H9 (cell line): ENCODE results near the gene EIF2S2. TPM values are rescaled to one million over a fixed set of nuclear protein-coding genes. Genes with fewer than 3 reads are reported as not detected.

Experiments used
- DNase-seq: peaks from one replicate; pipeline ENCODE4 v3.0.0-alpha.2; 2017
- H2AFZ ChIP-seq: one replicate; pipeline ENCODE4 v1.6.1; 2013; ENCODE audit warnings: mild to moderate bottlenecking, low read length, control low read depth, moderate library complexity
- H2AK5ac ChIP-seq: 2 replicates; pipeline ENCODE4 v1.6.1; 2013; ENCODE audit warnings: low read length, control low read depth, mixed read lengths; ENCODE audit not compliant: insufficient read length
- H2BK120ac ChIP-seq: one replicate; pipeline ENCODE4 v1.6.1; 2013; ENCODE audit warnings: low read depth, mild to moderate bottlenecking, low read length, control low read depth, inconsistent platforms; ENCODE audit not compliant: poor library complexity, severe bottlenecking
- H2BK12ac ChIP-seq: 2 replicates; pipeline ENCODE4 v1.6.1; 2013; ENCODE audit warnings: low read length, control low read depth, mixed read lengths, low read depth; ENCODE audit not compliant: insufficient read length
- H2BK15ac ChIP-seq: 2 replicates; pipeline ENCODE4 v1.6.1; 2013; ENCODE audit warnings: low read depth, low read length, control low read depth
- H2BK20ac ChIP-seq: one replicate; pipeline ENCODE4 v1.6.1; 2013; ENCODE audit warnings: low read depth, mild to moderate bottlenecking, low read length, control low read depth, inconsistent platforms; ENCODE audit not compliant: poor library complexity, severe bottlenecking
- H2BK5ac ChIP-seq: 2 replicates; pipeline ENCODE4 v1.6.1; 2013; ENCODE audit warnings: low read length, control low read depth, mixed read lengths; ENCODE audit not compliant: insufficient read length
- H3K14ac ChIP-seq: 2 replicates; pipeline ENCODE4 v1.6.1; 2013; ENCODE audit warnings: low read length, control low read depth; ENCODE audit not compliant: insufficient read depth
- H3K18ac ChIP-seq: 2 replicates; pipeline ENCODE4 v1.6.1; 2013; ENCODE audit warnings: low read depth, mild to moderate bottlenecking, mixed read lengths, low read length, control low read depth; ENCODE audit not compliant: insufficient read length
- H3K23ac ChIP-seq: 2 replicates; pipeline ENCODE4 v1.6.1; 2013; ENCODE audit warnings: low read length, control low read depth, mixed read lengths, low read depth; ENCODE audit not compliant: insufficient read length
- H3K23me2 ChIP-seq: 2 replicates; pipeline ENCODE4 v1.6.1; 2013; ENCODE audit warnings: low read depth, mild to moderate bottlenecking, mixed read lengths, low read length, control low read depth; ENCODE audit not compliant: insufficient read length, poor library complexity, severe bottlenecking
- H3K27ac ChIP-seq: 2 replicates; pipeline ENCODE4 v1.5.1; 2013; ENCODE audit warnings: low read length, control low read depth, mixed read lengths, low read depth; ENCODE audit not compliant: insufficient read length
- H3K27me3 ChIP-seq: 2 replicates; pipeline ENCODE4 v1.6.1; 2013; ENCODE audit warnings: low read length, control low read depth, inconsistent platforms; ENCODE audit not compliant: insufficient read depth
- H3K4ac ChIP-seq: 2 replicates; pipeline ENCODE4 v1.6.1; 2013; ENCODE audit warnings: low read depth, mild to moderate bottlenecking, control low read depth, inconsistent platforms, low read length, moderate library complexity
- H3K4me1 ChIP-seq: 2 replicates; pipeline ENCODE4 v1.6.1; 2013; ENCODE audit warnings: low read length, control low read depth, inconsistent platforms; ENCODE audit not compliant: insufficient read depth
- H3K4me2 ChIP-seq: 2 replicates; pipeline ENCODE4 v1.6.1; 2013; ENCODE audit warnings: low read length, control low read depth, mixed read lengths; ENCODE audit not compliant: insufficient read length, insufficient read depth
- H3K56ac ChIP-seq: 2 replicates; pipeline ENCODE4 v1.6.1; 2013; ENCODE audit warnings: low read depth, mild to moderate bottlenecking, mixed read lengths, low read length, control low read depth; ENCODE audit not compliant: insufficient read length
- H3K79me1 ChIP-seq: 2 replicates; pipeline ENCODE4 v1.6.1; 2013; ENCODE audit warnings: low read depth, mild to moderate bottlenecking, moderate library complexity, low read length, control low read depth, inconsistent platforms; ENCODE audit not compliant: insufficient read depth, poor library complexity, severe bottlenecking
- H3K79me2 ChIP-seq: 2 replicates; pipeline ENCODE4 v1.6.1; 2013; ENCODE audit warnings: low read length, control low read depth, inconsistent platforms; ENCODE audit not compliant: insufficient read depth
- H3K9ac ChIP-seq: 2 replicates; pipeline ENCODE4 v1.6.1; 2013; ENCODE audit warnings: low read length, control low read depth, mixed read lengths; ENCODE audit not compliant: insufficient read length; ENCODE audit errors: extremely low read depth
- H3K9me3 ChIP-seq: one replicate; pipeline ENCODE4 v1.6.1; 2013; ENCODE audit warnings: low read depth, low read length, inconsistent platforms; ENCODE audit not compliant: control insufficient read depth
- H3T11ph ChIP-seq: one replicate; pipeline ENCODE4 v1.6.1; 2013; ENCODE audit warnings: mild to moderate bottlenecking, low read length, control low read depth, inconsistent platforms
- H4K20me1 ChIP-seq: one replicate; pipeline ENCODE4 v1.6.1; 2013; ENCODE audit not compliant: control insufficient read depth, insufficient read length, insufficient read depth
- H4K5ac ChIP-seq: 2 replicates; pipeline ENCODE4 v1.6.1; 2013; ENCODE audit warnings: low read depth, mild to moderate bottlenecking, mixed read lengths, low read length, control low read depth; ENCODE audit not compliant: insufficient read length
- H4K8ac ChIP-seq: replicated peaks from 2 replicates; pipeline ENCODE4 v1.6.1; 2013; ENCODE audit warnings: low read length, control low read depth, mixed read lengths, low read depth; ENCODE audit not compliant: insufficient read length
- H4K91ac ChIP-seq: 2 replicates; pipeline ENCODE4 v1.6.1; 2013; ENCODE audit warnings: low read depth, mild to moderate bottlenecking, moderate library complexity, mixed read lengths, low read length, control low read depth; ENCODE audit not compliant: insufficient read length
- H3K27ac Mint-ChIP-seq, 3 experiments: 2 replicates in 2 of 3; 3 replicates in 1 of 3; pipeline ENCODE4 v1.8.0; 2020 to 2021; ENCODE audit warnings: mixed read lengths in 3 of 3, mild to moderate bottlenecking in 1 of 3, moderate library complexity in 1 of 3
- H3K27me3 Mint-ChIP-seq: 2 replicates; pipeline ENCODE4 v1.8.0; 2021; ENCODE audit warnings: low read depth, mild to moderate bottlenecking, moderate library complexity, mixed read lengths
- H3K36me3 Mint-ChIP-seq, 3 experiments: 2 replicates in 2 of 3; 3 replicates in 1 of 3; pipeline ENCODE4 v1.8.0; 2020 to 2021; ENCODE audit warnings: low read depth in 3 of 3, mixed read lengths in 3 of 3; ENCODE audit not compliant: insufficient read depth in 1 of 3
- H3K4me1 Mint-ChIP-seq, 2 experiments: 2 replicates each; pipeline ENCODE4 v1.8.0; 2020; ENCODE audit warnings: mixed read lengths in 2 of 2
- H3K4me3 Mint-ChIP-seq, 2 experiments: 2 replicates in 1 of 2; 3 replicates in 1 of 2; pipeline ENCODE4 v1.8.0; 2020 to 2021; ENCODE audit warnings: mild to moderate bottlenecking in 2 of 2, mixed read lengths in 2 of 2, moderate library complexity in 1 of 2
- H3K9me3 Mint-ChIP-seq, 2 experiments: 2 replicates in 1 of 2; 3 replicates in 1 of 2; pipeline ENCODE4 v1.8.0; 2020; ENCODE audit warnings: mild to moderate bottlenecking in 2 of 2, mixed read lengths in 2 of 2, moderate library complexity in 1 of 2
- WGBS: extraction: QIAGEN DNeasy Blood & Tissue Kit; methylation state at CpG from one replicate; pipeline ENCODE4 v1.1.7; 2013; ENCODE audit warnings: missing lambda C conversion rate, low lambda C conversion rate, mixed read lengths; ENCODE audit not compliant: insufficient read length; ENCODE audit errors: extremely low coverage; 5-methylcytosine and 5-hydroxymethylcytosine counted together
- total RNA-seq: library from RNA; stranded (reverse); gene quantifications from 2 replicates; pipeline ENCODE4 v1.2.1, GENCODE V29; 2021
- TF ChIP-seq, protein P1 (sequence below): fragments of 200-600 bp; sonication (generic); conservative IDR thresholded peaks from 3 replicates; pipeline ENCODE4 v1.8.0; 2021; ENCODE audit warnings: antibody characterized with exemption, mild to moderate bottlenecking

The EIF2S2 gene
- total RNA-seq, 1 experiment from 2014 or later, result 188 TPM

DNA sequence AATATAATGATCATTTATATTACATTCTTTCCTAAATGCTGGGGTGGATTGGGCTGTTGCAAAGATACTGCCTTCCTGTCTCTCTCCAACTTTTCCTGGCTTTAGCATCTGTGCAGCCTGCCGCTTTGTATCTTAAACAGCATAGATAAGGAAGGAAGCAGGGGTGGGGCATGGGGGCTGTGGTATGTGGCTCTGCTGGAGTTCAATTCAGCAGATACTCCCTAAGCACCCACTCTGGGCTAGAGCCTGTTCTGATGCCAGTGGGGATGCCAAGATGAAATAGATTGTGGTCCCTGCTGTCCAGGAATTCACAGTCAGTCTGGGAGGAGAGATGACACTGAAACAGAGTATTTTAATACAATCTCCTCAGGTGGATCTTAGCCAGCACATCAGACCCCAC is 56.8 kb downstream of the EIF2S2 start:
- Mint-ChIP-seq H3K4me1 (peaks cover 6 to 16% of the 10 kb centered on the region in 2 experiments; a peak in 3 of 4 replicates), H3K36me3 (no peaks in the 10 kb centered on the region; a peak in 1 of 7 replicates), H3K27me3 (no peaks in the 10 kb centered on the region), H3K4me3 (no peak overlapping the region), H3K27ac (no peak overlapping the region; a peak in 1 of 7 replicates), H3K9me3 (no peaks in the 10 kb centered on the region)
- Histone ChIP-seq H3K79me2 (no peaks in the 10 kb centered on the region; the same call in 1 of the 2 replicates), H3K23me2 (no peaks in the 10 kb centered on the region), H2AFZ (no peak overlapping the region), H2BK5ac (no peak overlapping the region), H2BK15ac (no peak overlapping the region), H4K8ac (no peak overlapping the region), H3K14ac (no peak overlapping the region), H2BK20ac (no peak overlapping the region), H2BK120ac (no peak overlapping the region), H3K27me3 (no peaks in the 10 kb centered on the region), H2AK5ac (no peak overlapping the region), H2BK12ac (no peak overlapping the region), H3K79me1 (no peaks in the 10 kb centered on the region), H3K9ac (no peak overlapping the region), H3K9me3 (no peaks in the 10 kb centered on the region), H4K91ac (no peak overlapping the region), H3K4me1 (no peaks in the 10 kb centered on the region), H3T11ph (no peak overlapping the region), H3K56ac (no peak overlapping the region), H3K4me2 (no peak overlapping the region), H3K23ac (no peak overlapping the region), H3K27ac (no peak overlapping the region), H4K20me1 (no peaks in the 10 kb centered on the region), H4K5ac (no peak overlapping the region), H3K4ac (no peak overlapping the region), H3K18ac (no peak overlapping the region)
- TF ChIP-seq, protein P1, sequence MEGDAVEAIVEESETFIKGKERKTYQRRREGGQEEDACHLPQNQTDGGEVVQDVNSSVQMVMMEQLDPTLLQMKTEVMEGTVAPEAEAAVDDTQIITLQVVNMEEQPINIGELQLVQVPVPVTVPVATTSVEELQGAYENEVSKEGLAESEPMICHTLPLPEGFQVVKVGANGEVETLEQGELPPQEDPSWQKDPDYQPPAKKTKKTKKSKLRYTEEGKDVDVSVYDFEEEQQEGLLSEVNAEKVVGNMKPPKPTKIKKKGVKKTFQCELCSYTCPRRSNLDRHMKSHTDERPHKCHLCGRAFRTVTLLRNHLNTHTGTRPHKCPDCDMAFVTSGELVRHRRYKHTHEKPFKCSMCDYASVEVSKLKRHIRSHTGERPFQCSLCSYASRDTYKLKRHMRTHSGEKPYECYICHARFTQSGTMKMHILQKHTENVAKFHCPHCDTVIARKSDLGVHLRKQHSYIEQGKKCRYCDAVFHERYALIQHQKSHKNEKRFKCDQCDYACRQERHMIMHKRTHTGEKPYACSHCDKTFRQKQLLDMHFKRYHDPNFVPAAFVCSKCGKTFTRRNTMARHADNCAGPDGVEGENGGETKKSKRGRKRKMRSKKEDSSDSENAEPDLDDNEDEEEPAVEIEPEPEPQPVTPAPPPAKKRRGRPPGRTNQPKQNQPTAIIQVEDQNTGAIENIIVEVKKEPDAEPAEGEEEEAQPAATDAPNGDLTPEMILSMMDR, result no peak
- no peak for DNase-seq
- no CpG with 5 or more reads among the region's 1 CpG for WGBS
